ENCODE measurements around the gene GPC5.

The GPC5 gene

GRCh38 chr13:92317066-92317465, 918.6 kb downstream of the GPC5 start:
- no peak for DNase-seq (ENCODE audit: low read depth in 1 of 2, low spot score in 1 of 2)

GRCh38 chr13:92320323-92320722, 921.9 kb downstream of the GPC5 start:
- DNase-seq (ENCODE audit: low read depth in 1 of 2, low spot score in 1 of 2), result no peak

- no peak for DNase-seq (ENCODE audit: low read depth in 1 of 2, low spot score in 1 of 2)
Observed at GRCh38 chr13:92321174-92321573, 922.8 kb downstream of the GPC5 start.

GRCh38 chr13:92345627-92346026, 947.2 kb downstream of the GPC5 start:
- DNase-seq (ENCODE audit: low read depth in 1 of 2, low spot score in 1 of 2), result no peak

- DNase-seq (ENCODE audit: low read depth in 1 of 2, low spot score in 1 of 2), result no peak
Observed at GRCh38 chr13:92346046-92346445, 947.6 kb downstream of the GPC5 start.

- DNase-seq (ENCODE audit: low read depth in 1 of 2, low spot score in 1 of 2), result no peak
Observed at GRCh38 chr13:92354583-92354982, 956.2 kb downstream of the GPC5 start.

- no peak for DNase-seq (ENCODE audit: low read depth in 1 of 2, low spot score in 1 of 2)
Observed at GRCh38 chr13:92355213-92355612, 956.8 kb downstream of the GPC5 start.

- DNase-seq (ENCODE audit: low read depth in 1 of 2, low spot score in 1 of 2), result no peak
Observed at GRCh38 chr13:92362717-92363116, 964.3 kb downstream of the GPC5 start.

- DNase-seq (ENCODE audit: low read depth in 1 of 2, low spot score in 1 of 2), result no peak
Observed at GRCh38 chr13:92365904-92366303, 967.5 kb downstream of the GPC5 start.

GRCh38 chr13:92377396-92377795, 979.0 kb downstream of the GPC5 start:
- DNase-seq (ENCODE audit: low read depth in 1 of 2, low spot score in 1 of 2), result no peak

- no peak for DNase-seq (ENCODE audit: low read depth in 1 of 2, low spot score in 1 of 2)
Observed at GRCh38 chr13:92379371-92379770, 981.0 kb downstream of the GPC5 start.

GRCh38 chr13:92384410-92384809, 986.0 kb downstream of the GPC5 start:
- DNase-seq (ENCODE audit: low read depth in 1 of 2, low spot score in 1 of 2), result no peak

- DNase-seq (ENCODE audit: low read depth in 1 of 2, low spot score in 1 of 2), result no peak
Observed at GRCh38 chr13:92387245-92387644, 988.8 kb downstream of the GPC5 start.

- no peak for DNase-seq (ENCODE audit: low read depth in 1 of 2, low spot score in 1 of 2)
Observed at GRCh38 chr13:92390217-92390616, 991.8 kb downstream of the GPC5 start.

- DNase-seq (ENCODE audit: low read depth in 1 of 2, low spot score in 1 of 2), result no peak
Observed at GRCh38 chr13:92403606-92404005, 1005.2 kb downstream of the GPC5 start.

GRCh38 chr13:92407858-92408257, 1009.4 kb downstream of the GPC5 start:
- DNase-seq (ENCODE audit: low read depth in 1 of 2, low spot score in 1 of 2), result no peak

- DNase-seq (ENCODE audit: low read depth in 1 of 2, low spot score in 1 of 2), result no peak
Observed at GRCh38 chr13:92412481-92412880, 1014.1 kb downstream of the GPC5 start.

GRCh38 chr13:92412996-92413395, 1014.6 kb downstream of the GPC5 start:
- no peak for DNase-seq (ENCODE audit: low read depth in 1 of 2, low spot score in 1 of 2)

GRCh38 chr13:92413452-92413851, 1015.0 kb downstream of the GPC5 start:
- no peak for DNase-seq (ENCODE audit: low read depth in 1 of 2, low spot score in 1 of 2)

- DNase-seq (ENCODE audit: low read depth in 1 of 2, low spot score in 1 of 2), result no peak
Observed at GRCh38 chr13:92414851-92415250, 1016.4 kb downstream of the GPC5 start.

GRCh38 chr13:92415781-92416180, 1017.4 kb downstream of the GPC5 start:
- no peak for DNase-seq (ENCODE audit: low read depth in 1 of 2, low spot score in 1 of 2)

GRCh38 chr13:92418818-92419412, 1020.5 kb downstream of the GPC5 start:
- DNase-seq (ENCODE audit: low read depth in 1 of 2, low spot score in 1 of 2), result no peak

GRCh38 chr13:92429231-92429630, 1030.8 kb downstream of the GPC5 start:
- no peak for DNase-seq (ENCODE audit: low read depth in 1 of 2, low spot score in 1 of 2)

- no peak for DNase-seq (ENCODE audit: low read depth in 1 of 2, low spot score in 1 of 2)
Observed at GRCh38 chr13:92433386-92433785, 1035.0 kb downstream of the GPC5 start.

All from activated T-helper 1 cell treated with anti-CD3 and anti-CD28 coated beads, Interleukin-2, amount 50 U/mL, for 16 hours (primary cell).